Endothelial cell of umbilical vein (primary cell): ENCODE data around the gene USF3.

Experiments
- EZH2 ChIP-seq: IDR thresholded peaks from 2 replicates; pipeline ENCODE4 v1.6.1; 2012; ENCODE audit warnings: borderline replicate concordance, low read depth, mild to moderate bottlenecking, moderate library complexity, low read length, inconsistent platforms; ENCODE audit not compliant: severe bottlenecking
- GATA2 ChIP-seq: IDR thresholded peaks from 2 replicates; pipeline ENCODE4 v1.7.0; 2011; ENCODE audit warnings: low read depth, mild to moderate bottlenecking, moderate library complexity, mixed read lengths, low read length; ENCODE audit not compliant: insufficient read length, insufficient read depth
- POLR2A ChIP-seq: IDR thresholded peaks from 2 replicates; pipeline ENCODE4 v1.6.1; 2012; ENCODE audit warnings: low read depth, mild to moderate bottlenecking, control low read depth, low read length
- TF ChIP-seq, protein P1 (sequence below), 2 donors: IDR thresholded peaks; 1 replicate in 1 of 2; 2 replicates in 1 of 2; pipeline ENCODE4 v1.5.1; 2011; ENCODE audit warnings: low read length in 2 of 2, mild to moderate bottlenecking in 2 of 2, moderate library complexity in 2 of 2, control low read depth in 1 of 2, inconsistent platforms in 1 of 2, low read depth in 1 of 2; ENCODE audit not compliant: insufficient read depth in 1 of 2; ENCODE audit errors: extremely low read depth in 1 of 2
- TF ChIP-seq, protein P2 (sequence below): IDR thresholded peaks from 2 replicates; pipeline ENCODE4 v1.6.1; 2011; ENCODE audit not compliant: insufficient read depth, insufficient read length

DNA sequence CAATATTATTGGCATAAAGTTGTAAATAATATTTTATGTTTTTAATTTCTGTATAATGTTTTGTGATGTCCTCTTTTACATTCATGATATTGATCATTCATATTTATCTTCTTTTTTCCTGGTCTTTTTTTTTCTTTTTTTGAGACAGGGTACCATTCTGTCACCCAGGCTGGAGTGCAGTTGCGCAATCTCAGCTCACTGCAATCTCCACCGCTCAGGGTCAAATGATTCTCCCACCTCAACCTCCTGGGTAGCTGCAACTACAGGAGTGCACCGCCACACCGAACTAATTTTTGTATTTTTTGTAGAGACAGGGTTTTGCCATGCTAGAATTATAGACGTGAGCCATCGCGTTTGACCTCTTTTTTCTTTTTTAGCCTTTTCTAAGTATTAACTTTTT is 52.9 kb downstream of the USF3 start:
- TF ChIP-seq, protein P1, sequence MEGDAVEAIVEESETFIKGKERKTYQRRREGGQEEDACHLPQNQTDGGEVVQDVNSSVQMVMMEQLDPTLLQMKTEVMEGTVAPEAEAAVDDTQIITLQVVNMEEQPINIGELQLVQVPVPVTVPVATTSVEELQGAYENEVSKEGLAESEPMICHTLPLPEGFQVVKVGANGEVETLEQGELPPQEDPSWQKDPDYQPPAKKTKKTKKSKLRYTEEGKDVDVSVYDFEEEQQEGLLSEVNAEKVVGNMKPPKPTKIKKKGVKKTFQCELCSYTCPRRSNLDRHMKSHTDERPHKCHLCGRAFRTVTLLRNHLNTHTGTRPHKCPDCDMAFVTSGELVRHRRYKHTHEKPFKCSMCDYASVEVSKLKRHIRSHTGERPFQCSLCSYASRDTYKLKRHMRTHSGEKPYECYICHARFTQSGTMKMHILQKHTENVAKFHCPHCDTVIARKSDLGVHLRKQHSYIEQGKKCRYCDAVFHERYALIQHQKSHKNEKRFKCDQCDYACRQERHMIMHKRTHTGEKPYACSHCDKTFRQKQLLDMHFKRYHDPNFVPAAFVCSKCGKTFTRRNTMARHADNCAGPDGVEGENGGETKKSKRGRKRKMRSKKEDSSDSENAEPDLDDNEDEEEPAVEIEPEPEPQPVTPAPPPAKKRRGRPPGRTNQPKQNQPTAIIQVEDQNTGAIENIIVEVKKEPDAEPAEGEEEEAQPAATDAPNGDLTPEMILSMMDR (IDR thresholded peaks at IDR 0.05; ENCODE audit: extremely low read depth in 1 of 2, insufficient read depth in 1 of 2, low read depth in 1 of 2, low read length in 2 of 2), result no peak
- TF ChIP-seq POLR2A (no peak), EZH2 (no peak), GATA2 (no peak)
- TF ChIP-seq, protein P2, sequence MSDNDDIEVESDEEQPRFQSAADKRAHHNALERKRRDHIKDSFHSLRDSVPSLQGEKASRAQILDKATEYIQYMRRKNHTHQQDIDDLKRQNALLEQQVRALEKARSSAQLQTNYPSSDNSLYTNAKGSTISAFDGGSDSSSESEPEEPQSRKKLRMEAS, result no peak
